Activated gamma-delta T cell treated with anti-CD3 and anti-CD28 coated beads, Interleukin-2, amount 50 U/mL, for 16 hours (primary cell): ENCODE data around the gene PIR.

ENCODE experiments used
- DNase-seq: peaks from one replicate; pipeline ENCODE4 v3.0.0-alpha.2; 2020; ENCODE audit warnings: low read depth

PIR gene

DNA sequence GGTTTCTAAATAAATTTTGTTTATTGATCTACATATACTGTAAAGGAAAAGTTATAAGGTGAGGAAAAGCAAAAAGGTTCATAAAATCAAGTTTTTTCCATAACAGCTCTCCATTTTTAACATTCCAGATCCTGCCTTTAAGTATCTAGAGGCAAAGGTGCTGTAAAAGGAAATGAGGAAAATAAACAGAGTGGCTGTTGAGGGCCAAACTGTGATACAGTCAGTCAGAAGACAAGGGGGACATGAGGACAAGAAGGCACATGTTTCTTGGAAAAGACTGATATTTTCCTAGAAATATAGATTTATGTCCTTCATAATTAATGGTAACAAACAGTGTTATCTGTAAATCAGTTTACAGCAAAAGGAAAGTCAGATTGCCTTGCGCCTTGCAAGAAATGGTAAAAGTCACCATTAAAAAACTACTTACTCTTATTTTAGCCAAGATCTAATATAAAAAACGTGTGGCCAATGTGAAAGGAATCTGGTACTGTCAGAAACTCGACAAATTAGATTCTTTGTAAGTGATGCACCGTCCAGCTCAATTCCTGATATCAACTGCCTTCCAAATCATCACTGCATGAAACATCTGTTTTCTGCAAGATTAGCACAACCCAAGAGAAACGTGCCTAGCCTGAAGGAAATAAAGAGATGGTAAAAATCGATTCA lies 75.0 kb downstream of the PIR start:
- DNase-seq: no peak

GRCh38 chrX:15416133-15416993 lies 76.8 kb downstream of the PIR start:
- DNase-seq: no peak

GRCh38 chrX:15413101-15413500 lies 80.0 kb downstream of the PIR start:
- DNase-seq: no peak

- DNase-seq: no peak
Observed at GRCh38 chrX:15410947-15411346, 82.2 kb downstream of the PIR start.

DNA sequence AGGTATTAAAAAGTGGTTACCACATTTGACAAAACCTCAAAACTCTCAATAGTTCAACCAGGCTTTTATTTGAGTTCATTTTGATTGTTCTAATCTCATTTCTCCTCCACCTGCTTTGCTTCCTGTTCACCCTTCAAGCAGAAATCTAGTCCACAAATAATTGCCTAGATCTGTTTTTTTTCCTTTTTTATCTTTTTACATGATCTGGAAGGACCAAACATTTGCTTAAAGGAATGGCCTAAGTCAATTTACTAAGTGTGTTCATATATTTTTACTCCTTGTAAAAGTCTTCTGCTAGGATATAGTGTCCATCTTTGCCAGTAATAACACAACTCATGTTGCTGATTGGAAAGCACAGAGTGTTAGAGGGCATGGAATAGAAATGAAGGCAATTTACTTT lies 82.7 kb downstream of the PIR start:
- no peak for DNase-seq

DNA sequence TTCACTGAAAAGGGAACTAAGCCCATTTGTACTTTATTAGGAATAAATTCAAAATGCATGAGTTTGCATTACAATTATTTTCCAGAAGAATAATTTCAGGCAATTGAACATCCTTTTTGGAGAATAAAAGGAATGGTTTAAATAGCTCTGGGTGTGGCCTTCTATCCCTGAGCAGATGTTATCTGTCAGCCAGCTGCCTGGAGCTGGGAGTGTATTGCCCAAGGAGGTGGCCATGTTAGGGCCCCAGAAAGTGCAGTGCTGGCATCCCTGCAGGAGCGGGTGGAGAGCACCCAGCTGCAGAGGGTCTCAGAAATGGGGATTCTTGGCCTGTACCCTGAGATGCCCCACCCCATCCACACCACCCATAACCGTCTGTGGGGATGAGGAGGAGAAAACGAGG lies 87.3 kb downstream of the PIR start:
- no peak for DNase-seq

DNA sequence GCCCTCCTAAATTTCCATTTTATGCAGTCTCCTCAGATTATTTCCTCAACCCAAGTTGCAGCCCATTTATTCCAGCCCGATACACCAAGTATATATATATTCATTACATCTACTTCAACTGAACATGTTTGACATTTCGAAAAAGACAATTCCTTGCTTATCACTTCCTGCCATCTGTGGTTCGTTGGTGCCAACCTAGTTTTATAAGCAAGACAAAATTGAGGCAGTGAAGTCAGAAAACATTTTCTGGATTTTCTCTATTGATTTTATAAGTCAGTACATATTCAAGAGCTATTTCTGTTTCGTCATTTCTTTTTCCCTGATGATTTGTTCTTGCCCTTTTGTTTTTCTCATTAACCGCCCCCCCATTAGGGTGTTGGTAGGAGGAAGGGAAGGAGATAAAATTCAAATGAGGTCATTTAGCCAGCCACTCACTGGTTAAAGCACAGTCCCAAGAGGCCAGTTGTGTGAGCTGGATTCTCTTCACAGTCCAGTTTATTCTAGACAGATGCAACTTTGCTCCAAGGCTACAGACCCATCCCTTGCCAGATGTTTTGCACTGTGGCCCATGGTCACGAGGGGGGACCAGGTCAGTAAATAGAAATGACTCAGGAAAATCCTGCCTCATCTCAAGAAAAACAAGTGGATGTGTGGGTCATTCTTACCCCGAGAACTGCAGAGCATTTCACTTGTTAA lies 88.6 kb downstream of the PIR start:
- no peak for DNase-seq

DNA sequence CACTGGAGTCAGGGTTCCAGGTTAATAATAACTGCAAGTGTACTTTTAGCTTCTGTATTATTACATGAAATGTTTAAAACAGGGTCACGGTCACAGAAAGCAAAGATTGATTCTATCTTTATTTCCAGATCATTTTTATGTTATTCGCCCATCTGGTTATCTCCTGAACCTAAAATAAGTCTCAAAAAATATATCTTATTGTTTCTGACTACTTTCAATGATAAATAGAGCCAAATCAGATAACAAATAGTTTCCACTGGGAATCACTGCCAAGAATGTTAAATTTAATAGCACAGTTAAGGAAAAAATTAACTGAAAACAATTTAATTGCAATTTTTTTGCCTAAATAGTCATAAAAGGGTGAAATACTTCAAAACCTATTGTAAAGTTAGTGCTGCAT lies 91.8 kb downstream of the PIR start:
- DNase-seq: no peak

DNA sequence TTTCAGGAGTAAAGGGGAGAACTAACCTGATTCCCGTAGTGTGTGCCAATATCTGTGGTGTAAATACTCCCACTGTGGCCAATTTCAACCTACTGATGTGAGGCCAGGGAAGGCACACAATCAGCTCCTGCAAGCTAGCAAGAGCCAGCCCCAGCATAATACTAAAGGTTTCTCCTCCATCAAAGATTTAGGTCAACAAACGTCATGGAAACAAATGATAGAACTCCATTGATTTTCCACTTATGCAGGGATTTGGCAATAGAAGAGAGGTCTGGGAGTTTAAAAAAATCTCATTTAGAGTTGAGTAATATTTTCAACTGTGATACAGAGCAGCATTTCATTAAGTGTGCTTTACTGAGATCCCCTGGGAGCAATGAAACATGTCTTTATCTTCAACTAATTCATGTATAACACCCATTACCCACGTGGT lies 93.2 kb downstream of the PIR start:
- no peak for DNase-seq

DNA sequence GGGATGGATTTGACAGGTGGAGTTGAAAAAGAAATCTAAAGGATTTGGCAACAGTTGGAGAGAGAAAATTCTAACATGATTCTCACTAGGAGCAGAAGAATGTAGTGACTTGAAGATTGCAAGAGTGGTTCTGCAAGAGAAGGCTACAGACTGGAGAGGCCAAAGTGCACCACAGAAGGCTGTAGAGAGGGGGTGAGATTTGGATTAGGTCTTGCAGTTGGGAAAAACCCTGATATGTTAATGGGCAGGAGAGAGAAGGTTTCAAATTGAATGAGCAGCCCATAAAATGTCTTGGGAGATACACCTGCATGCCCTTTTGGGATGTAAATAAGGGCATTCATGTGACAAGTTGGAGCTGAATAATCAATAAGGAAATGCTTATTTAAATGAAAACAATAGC lies 94.3 kb downstream of the PIR start:
- no peak for DNase-seq

DNA sequence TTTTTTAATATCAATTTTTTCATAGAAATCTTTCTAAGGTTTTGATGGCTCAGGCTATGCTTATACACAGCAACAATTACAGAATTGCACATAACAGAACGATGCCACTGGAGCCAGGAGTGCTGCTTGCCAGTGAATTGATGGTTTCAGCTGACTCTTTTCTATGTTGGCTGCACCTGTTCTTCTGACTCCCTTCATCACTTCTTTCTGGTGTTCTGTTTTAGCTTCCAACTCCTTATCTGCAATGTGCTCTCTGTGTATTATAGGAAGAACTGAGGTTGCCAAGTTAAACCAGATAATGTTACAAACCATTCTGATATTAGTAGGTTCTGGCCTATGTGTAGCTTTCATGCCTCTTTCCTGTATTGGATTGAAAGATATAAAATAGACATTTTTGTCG lies 97.3 kb downstream of the PIR start:
- no peak for DNase-seq

DNA sequence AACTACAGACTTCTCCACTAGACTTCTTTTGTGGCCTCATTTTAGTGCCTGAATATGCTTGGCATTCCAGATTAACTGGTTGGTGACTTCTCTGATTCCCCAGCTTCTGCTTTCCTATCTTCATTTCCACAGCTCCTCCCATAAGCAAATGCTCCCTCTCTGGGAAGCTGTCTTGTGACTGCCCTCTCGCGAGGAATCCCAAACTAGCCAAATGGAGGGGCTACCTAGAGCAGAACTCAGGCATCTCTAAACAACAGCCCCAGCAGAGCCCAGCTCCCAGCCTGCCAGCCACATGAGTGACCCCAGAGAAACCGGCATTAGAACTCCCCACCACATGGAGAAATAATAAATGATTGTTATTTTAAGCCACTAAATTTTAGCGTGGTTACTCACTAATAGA lies 101.3 kb downstream of the PIR start:
- DNase-seq: no peak

DNA sequence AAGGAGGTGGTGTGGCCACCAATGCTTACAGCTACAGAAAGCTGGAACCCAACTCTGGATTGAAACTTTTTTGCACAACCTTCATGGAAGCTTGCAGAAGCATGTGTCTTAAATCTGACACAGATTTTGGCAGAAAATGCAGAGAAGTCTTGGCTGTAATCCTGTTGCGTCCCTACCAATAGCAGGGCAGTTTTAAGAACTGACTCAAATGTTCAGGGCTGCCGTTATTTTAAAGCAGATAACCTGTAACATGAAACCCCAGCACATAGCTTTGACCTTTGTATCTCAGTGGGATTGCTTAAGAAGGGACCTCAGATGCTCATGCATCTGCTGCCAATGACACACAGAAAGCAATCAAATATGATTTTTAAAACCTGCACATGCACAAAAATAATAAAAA lies 108.8 kb downstream of the PIR start, which contains the start of gene VEGFD:
TSS of gene VEGFD (minus strand) at position 110 of the 400 bp plus-strand sequence. CDS start 467 bp downstream, outside the sequence.
- no peak for DNase-seq

- DNase-seq: no peak
Observed at GRCh38 chrX:15382813-15383212, 110.3 kb downstream of the PIR start.

DNA sequence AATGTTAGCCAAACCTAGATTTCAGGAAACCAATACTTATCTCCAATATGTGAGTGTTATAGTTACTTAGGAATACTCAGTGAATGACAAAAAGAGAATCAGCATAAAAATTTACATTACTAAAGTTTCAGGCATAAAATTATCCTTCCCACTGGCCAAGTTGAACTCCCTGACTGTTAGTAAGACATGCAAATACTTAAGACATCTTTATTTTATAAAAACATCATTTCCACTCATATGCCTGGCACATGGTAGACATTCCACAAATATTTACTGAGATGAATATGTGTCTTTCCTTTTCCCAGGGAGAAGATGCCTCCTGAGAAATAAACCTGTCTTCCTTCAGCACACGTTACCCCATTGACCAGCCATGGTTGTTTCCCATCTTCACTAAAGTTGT lies 116.2 kb downstream of the PIR start:
- DNase-seq: no peak

DNA sequence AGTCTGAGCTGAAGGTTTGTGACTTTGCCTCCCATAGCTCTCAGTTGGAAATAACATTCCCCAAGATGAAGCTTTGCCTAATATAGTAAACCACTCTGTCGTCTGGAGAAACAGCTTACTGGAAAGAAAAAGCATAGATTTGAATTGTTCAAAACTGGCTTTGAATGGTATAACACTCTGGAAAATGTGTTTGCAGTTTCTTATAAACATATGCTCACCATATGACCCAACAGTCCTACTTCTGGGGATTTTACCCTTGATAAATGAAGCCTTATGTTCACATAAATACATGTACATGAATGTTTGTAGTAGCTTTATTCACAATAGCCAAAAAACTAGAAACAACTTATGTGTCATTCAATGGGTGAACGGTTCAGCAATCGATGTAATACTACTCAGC lies 119.2 kb downstream of the PIR start:
- no peak for DNase-seq

- DNase-seq: no peak
Observed at GRCh38 chrX:15366506-15367352, 126.4 kb downstream of the PIR start.

- DNase-seq: no peak
Observed at GRCh38 chrX:15359701-15360100, 133.4 kb downstream of the PIR start.

DNA sequence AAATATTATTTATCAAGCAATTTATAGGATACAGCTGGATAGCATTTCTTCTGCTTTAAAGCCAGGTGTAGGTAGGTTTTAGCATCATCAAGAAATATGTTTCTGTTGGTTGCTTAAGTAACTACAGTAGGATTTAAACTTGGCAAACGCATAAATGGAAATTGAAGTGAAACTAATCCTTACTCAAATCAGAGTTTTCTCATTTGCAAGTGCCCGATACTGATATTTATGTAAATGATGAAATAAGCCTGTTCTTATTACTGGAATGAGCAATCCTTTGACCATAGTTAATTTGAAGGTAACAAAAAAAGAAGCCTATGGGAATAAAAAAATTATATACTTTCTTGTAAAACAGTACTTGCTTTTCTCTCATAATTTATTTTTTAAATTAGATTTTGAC lies 134.6 kb downstream of the PIR start:
- no peak for DNase-seq

DNA sequence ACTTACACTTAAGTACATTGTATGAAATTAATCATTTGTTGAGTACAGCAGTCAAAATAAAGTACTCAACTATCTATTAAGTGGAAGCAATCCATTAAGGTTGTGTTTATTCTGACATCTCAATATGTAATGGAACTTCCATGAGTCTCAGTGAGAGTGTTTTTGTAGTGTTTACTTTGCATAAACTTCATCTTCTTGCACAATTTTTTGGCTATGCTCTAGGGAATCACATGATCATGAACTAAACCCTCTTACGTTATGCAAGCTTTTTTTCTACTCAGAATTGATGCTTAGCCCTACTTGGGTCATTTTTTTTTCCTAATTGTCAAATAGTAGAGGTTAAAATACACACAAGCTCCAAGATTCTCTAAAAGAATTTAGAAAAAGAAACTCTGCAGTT lies 136.7 kb downstream of the PIR start:
- DNase-seq: no peak

- DNase-seq: no peak
Observed at GRCh38 chrX:15350329-15350996, 142.7 kb downstream of the PIR start.
